GM21447 (cell line): ENCODE measurements around the gene PLXND1.
"Not testable (repeated sequence)": the region's sequence is repeated elsewhere in the genome, so short reads cannot be mapped to it uniquely, and the experiment has no call there.

ENCODE experiments used
- ATAC-seq: cut with Tn5 transposase; IDR thresholded peaks from one replicate; pipeline ENCODE4 v1.9.1; 2021; ENCODE audit not compliant: unreplicated experiment

PLXND1 gene

GRCh38 chr3:129606636-129607390, at the start of gene PLXND1:
Gene PLXND1 (minus strand): TSS chr3:129606676. CDS start chr3:129606639, 37 bp downstream.
- no peak for ATAC-seq

GRCh38 chr3:129655291-129655700, 48.8 kb upstream of the PLXND1 start:
- no peak for ATAC-seq

- ATAC-seq, result no peak
Measured at GRCh38 chr3:129654131-129654530, 47.7 kb upstream of the PLXND1 start.

- ATAC-seq, result no peak
Measured at GRCh38 chr3:129653019-129653418, 46.5 kb upstream of the PLXND1 start.

GRCh38 chr3:129651435-129652202, 45.1 kb upstream of the PLXND1 start:
- ATAC-seq, result no peak

GRCh38 chr3:129650256-129650872, 43.9 kb upstream of the PLXND1 start:
- ATAC-seq, result no peak

GRCh38 chr3:129648391-129648790, 41.9 kb upstream of the PLXND1 start:
- no peak for ATAC-seq

GRCh38 chr3:129645286-129645685, 38.8 kb upstream of the PLXND1 start:
- no peak for ATAC-seq

- ATAC-seq, result no peak
Measured at GRCh38 chr3:129644836-129645235, 38.4 kb upstream of the PLXND1 start.

GRCh38 chr3:129641567-129642260, 35.2 kb upstream of the PLXND1 start:
- not testable (repeated sequence) for ATAC-seq

- ATAC-seq, result not testable (repeated sequence)
Measured at GRCh38 chr3:129640985-129641384, 34.5 kb upstream of the PLXND1 start.

GRCh38 chr3:129638481-129638880, 32.0 kb upstream of the PLXND1 start:
- no peak for ATAC-seq

- ATAC-seq, result no peak
Measured at GRCh38 chr3:129636082-129636481, 29.6 kb upstream of the PLXND1 start.

- no peak for ATAC-seq
Measured at GRCh38 chr3:129635656-129636055, 29.2 kb upstream of the PLXND1 start.

GRCh38 chr3:129633751-129634481, 27.4 kb upstream of the PLXND1 start:
- no peak for ATAC-seq

- no peak for ATAC-seq
Measured at GRCh38 chr3:129632977-129633376, 26.5 kb upstream of the PLXND1 start.

- ATAC-seq, result no peak
Measured at GRCh38 chr3:129632556-129632955, 26.1 kb upstream of the PLXND1 start.

GRCh38 chr3:129632056-129632455, 25.6 kb upstream of the PLXND1 start:
- no peak for ATAC-seq

- ATAC-seq, result no peak
Measured at GRCh38 chr3:129629011-129629410, 22.5 kb upstream of the PLXND1 start.

- ATAC-seq, result no peak
Measured at GRCh38 chr3:129628169-129628522, 21.7 kb upstream of the PLXND1 start.
